IPS-NIHi7 (cell line): ENCODE data around the gene VPS41.

Experiments used
- DNase-seq: peaks from one replicate; pipeline ENCODE4 v3.0.0; 2012; ENCODE audit warnings: mixed read lengths; ENCODE audit errors: extremely low spot score

The VPS41 gene

DNA sequence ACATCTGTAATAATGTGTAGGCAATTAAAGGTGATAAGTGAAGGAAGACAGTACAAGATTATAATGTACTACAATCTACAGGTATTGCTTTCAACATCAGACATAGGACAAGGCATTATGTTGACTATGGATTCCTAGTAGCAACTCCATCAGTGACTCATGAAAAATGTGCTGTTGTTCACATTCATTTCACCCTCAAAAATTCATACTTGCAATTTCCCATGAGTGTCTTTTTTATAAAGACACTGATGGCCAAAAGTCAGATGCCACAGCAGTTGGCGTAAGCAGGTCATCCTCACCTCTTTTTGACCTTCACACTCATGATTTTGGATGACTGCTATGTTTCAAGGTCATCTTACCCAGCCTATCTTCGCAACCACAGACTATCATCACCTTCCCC lies 177.8 kb downstream of the VPS41 start:
- DNase-seq = no peak

DNA sequence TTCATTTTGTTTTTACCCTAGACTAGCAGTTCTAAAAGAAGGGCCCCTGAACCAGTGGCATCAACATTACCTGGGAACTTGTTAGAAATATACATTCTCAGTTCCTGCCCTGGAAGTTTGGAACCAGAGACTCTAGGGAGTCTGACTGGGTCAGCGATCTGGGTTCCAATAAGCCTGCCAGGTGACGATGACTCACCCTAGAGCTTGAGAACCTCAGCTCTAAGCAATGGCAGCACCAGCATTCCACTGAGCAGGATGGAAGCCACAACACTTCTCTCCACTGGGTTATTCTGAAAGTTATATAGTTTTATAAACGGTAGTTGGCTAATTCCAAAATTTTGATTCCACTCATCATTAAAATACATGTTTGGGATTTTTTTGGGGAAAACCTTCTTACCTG lies 180.8 kb downstream of the VPS41 start:
- peak; percentile 24 for DNase-seq

GRCh38 chr7:38727184-38727940 lies 181.6 kb downstream of the VPS41 start:
- DNase-seq = no peak

DNA sequence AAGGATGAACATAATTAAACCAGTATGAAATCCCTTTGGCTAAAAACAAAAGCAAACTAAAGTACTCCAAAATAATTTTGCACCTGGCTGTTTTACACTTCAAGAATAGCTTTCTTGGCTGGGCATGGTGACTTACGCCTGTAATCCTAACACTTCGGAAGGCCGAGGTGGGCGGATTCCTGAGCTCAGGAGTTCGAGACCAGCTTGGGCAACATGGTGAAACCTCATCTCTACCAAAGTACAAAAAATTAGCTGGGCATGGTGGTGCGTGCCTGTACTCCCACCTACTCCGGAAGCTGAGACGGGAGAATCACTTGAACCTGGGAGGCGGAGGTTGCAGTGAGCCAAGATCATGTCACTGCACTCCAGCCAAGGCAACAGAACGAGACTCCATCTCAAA lies 185.7 kb downstream of the VPS41 start:
- DNase-seq = no peak

DNA sequence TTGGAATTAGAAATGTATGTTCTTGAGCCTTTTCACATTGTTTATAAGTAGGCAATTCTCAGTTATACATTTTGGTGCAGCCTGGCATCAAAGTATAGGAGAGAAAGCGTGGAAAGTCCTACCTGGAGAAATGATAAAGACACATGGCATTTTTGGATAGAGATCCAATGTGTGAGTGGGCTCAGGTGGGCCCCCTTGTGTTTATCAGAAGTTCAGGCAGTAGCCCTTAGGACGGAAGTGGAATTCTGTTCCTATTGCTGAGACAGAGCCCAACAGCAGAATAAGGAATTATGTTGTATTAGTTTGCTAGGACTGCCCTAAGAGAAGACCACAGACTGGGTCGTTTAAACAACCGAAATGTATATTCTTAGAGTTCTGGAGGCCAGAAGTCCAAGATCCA lies 192.6 kb downstream of the VPS41 start:
- DNase-seq = peak; percentile 48

DNA sequence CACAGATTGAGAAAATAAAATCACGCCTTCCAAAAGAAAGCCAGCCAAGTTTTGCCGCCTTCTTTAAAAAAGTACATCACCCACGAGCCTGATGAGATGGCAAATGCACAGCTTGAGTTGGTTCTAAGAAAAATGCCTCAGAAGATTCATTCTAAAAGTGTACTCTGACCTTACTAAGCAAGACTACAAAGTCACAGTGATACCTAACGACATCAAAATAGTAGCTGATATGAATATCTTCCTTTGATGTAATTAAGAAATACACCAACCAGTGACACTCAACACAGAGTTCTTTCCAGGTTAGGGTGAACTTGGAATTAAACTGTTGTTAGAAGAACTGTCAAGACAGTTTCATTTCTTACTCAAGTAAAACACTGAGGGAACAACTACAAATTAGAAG lies 199.9 kb downstream of the VPS41 start:
- DNase-seq = no peak

GRCh38 chr7:38704751-38705150 lies 204.2 kb downstream of the VPS41 start:
- DNase-seq = no peak

- no peak for DNase-seq
Measured at GRCh38 chr7:38704041-38704547, 204.9 kb downstream of the VPS41 start.

DNA sequence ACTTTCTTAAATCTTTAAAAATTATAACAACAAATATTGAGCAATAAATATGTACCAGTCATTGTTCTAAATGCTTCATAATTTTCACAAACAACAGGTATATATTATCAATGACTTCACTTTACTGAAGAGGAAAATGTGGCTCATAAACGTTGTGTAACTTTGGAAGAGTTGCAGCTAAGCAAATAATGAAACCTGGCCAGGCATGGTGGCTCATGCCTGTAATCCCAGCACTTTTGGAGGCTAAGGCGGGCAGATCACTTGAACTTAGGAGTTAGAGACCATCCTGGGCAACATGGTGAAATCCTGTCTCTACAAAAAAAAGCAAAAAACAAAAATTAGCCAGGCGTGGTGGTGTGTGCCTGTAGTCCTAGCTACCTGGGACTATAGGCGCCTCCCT lies 205.9 kb downstream of the VPS41 start:
- DNase-seq = no peak

DNA sequence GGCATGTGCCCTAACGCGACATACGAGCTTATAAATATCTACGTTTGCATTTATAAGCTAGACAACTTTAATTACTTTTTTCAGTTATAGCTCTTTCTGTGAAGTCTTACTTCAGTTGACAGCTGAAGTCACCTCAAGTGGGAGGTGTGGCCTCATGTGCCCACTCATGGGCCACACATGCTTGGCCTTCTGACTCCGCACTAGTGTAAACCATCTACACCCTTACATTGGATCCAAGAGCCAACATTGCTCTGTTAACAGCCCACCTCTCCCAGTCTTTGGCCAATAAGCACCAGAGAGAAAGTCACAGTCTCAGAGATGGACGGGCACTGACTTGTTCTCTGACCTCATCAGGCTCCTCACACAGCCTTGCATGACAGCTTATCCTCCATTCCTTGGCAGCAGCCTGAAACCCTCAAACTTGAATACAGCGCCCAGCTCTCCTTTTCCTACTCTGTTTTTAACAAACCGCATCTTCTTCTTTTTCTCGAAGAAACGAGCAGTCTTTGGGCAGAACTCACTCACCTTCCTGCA lies 206.9 kb downstream of the VPS41 start:
- DNase-seq = no peak

- DNase-seq = no peak
Measured at GRCh38 chr7:38700116-38700515, 208.9 kb downstream of the VPS41 start.

GRCh38 chr7:38699471-38699870 lies 209.5 kb downstream of the VPS41 start:
- DNase-seq = no peak

DNA sequence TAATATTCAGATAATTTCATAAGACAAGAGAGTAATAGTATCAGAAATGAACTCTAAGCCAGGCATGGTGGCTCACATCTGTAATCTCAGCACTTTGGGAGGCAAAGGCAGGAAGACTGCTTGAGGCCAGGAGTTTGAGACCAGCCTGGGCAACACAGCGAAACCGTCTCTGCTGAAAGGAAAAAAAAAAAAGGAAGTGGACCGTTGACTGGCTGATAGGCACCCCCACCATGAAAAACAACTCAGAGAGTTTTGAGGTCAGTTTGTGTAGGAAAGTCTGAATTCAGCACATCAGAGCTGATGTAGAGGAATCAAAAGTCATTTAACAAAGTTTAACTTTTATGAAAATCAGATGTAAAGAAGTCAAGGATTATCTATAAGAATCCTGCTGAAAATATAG lies 214.7 kb downstream of the VPS41 start:
- no peak for DNase-seq

GRCh38 chr7:38686888-38687287 lies 222.1 kb downstream of the VPS41 start:
- no peak for DNase-seq

DNA sequence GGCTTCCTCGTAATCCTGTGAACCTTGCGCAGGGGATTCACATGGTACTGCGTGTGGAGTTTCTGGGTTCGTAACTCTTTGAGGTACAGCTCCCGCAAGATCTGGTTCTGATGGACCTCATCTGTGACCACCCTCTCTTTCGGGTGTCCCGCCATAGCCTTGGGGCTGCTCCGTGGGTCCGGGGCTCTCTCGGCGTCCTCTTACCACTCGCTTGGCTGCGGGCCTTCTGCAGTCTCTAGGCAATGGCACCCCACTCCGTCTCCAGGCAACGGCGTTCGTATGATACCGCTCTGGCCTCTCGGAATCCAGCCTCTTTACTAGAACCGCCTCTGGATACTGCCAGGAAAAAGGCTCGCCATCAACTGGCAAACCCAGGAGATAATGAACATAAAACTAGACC lies 223.1 kb downstream of the VPS41 start:
- no peak for DNase-seq

DNA sequence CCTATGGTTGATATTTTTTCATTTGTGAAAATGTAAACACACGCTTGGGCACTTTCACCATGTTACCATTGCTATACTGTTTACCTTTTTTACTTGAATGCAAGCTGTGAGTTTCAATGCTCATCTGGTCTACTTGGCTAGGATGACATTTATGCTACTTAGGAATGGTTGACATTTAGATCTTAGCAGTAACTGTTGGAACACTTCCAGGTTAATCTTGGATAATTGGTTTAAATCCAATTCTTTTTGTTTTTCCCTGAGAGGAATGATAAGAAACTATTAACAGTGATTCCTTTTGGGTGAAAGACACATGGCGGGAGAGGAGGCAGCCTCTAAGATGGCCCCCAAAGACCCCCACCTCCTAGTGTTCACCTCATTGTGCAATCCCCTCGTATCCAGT lies 226.4 kb downstream of the VPS41 start:
- DNase-seq = no peak

- DNase-seq = no peak
Measured at GRCh38 chr7:38681882-38682281, 227.1 kb downstream of the VPS41 start.

GRCh38 chr7:38679419-38679818 lies 229.6 kb downstream of the VPS41 start:
- no peak for DNase-seq

DNA sequence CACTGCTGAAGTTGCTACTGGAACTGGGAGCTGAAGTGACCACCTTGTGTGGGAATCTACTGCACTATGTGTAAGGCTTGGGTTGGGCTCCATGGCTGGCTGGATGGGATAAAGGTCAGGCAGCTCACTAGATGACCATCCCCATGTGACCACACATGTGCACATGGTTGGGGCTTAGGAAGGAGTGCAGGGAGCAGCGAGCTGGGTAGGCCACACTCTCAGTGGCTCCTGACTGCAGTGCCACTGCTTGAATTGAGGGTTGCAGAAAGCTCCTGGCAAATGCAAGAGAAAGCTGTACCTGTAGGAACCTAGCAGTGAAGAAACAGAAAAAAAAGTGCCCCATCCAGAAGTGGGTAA lies 230.3 kb downstream of the VPS41 start:
- DNase-seq = no peak

- DNase-seq = no peak
Measured at GRCh38 chr7:38677981-38678697, 230.9 kb downstream of the VPS41 start.

DNA sequence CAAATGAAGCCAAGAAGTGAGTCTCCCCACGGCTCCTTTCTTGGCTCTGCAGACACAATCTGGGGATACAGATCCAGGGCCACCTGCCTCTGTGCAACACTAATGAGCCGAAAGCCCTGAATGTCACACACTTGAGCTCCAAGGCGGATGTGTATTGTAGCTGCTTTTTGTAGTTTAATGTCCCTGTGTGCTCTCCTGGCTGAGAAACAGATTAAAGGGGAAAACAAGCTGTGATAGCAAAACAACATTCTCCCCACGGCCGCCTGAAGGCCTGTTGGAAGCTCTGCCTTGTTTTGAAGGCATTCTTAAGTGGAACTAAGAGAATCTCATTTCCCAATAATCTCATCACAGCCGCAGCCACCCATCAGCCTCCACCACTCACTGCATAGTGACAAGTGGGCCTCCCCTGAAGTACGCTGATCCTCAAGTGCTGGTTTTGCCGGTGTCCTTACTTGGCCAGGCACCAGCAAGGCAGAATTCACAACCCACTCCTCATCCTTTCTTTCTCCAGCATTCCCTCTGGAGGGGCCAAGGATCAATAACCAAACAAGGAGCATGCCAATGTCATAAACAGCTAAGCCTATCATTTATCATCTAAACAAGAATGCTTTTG lies 233.4 kb downstream of the VPS41 start:
- DNase-seq = no peak

GRCh38 chr7:38674513-38674912 lies 234.5 kb downstream of the VPS41 start:
- DNase-seq = no peak

DNA sequence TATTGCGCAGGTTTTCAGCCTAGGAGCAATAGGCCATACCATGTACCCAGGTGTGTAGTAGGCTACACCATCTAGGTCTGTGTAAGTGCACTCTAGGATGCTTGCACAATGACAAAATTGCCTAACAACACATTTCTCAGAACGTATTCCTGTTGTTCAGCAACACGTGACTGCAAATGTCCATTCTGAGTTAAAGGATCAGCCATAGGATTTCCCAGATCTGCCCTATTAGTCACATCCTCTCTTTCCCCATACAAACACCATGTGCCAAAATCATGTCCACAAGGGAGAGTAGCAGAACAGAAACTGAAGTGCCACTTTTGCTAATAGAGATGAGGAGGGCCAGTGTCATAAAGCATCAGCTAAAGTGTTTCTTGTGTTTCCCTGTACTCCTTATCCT lies 235.2 kb downstream of the VPS41 start:
- no peak for DNase-seq
